Activated T-helper 1 cell treated with anti-CD3 and anti-CD28 coated beads, Interleukin-2, amount 50 U/mL, for 16 hours (primary cell): ENCODE data around the gene S100A11.
A peak's percentile ranks its signal among the peaks of the same experiment; 100 is the strongest.
"Not testable (repeated sequence)": the region's sequence is repeated elsewhere in the genome, so short reads cannot be mapped to it uniquely, and the experiment has no call there.

Experiments used
- DNase-seq, 2 donors: peaks; one replicate each; pipeline ENCODE4 v3.0.0-alpha.2; 2020; ENCODE audit warnings: low read depth in 1 of 2, low spot score in 1 of 2

Gene S100A11

GRCh38 chr1:152036267-152037216, at the start of gene S100A11:
Gene S100A11, minus strand, starts transcription at chr1:152037004. Its CDS starts 89 bp downstream, at chr1:152036915.
- DNase-seq: peak; percentile 44 to 57

- DNase-seq: no peak
Observed at GRCh38 chr1:152084853-152085252, 48.0 kb upstream of the S100A11 start.

- not testable (repeated sequence) for DNase-seq
Observed at GRCh38 chr1:152081026-152081425, 44.2 kb upstream of the S100A11 start.

- not testable (repeated sequence) for DNase-seq
Observed at GRCh38 chr1:152080494-152080893, 43.7 kb upstream of the S100A11 start.

GRCh38 chr1:152078831-152079441, 42.1 kb upstream of the S100A11 start:
- DNase-seq: no peak

GRCh38 chr1:152072311-152072710, 35.5 kb upstream of the S100A11 start:
- no peak for DNase-seq

- DNase-seq: no peak
Observed at GRCh38 chr1:152071123-152071522, 34.3 kb upstream of the S100A11 start.

GRCh38 chr1:152067929-152068328, 31.1 kb upstream of the S100A11 start:
- no peak for DNase-seq

- no peak for DNase-seq
Observed at GRCh38 chr1:152067150-152067549, 30.3 kb upstream of the S100A11 start.

GRCh38 chr1:152061952-152062351, 25.1 kb upstream of the S100A11 start:
- no peak for DNase-seq

- no peak for DNase-seq
Observed at GRCh38 chr1:152053375-152053774, 16.6 kb upstream of the S100A11 start.

GRCh38 chr1:152052606-152053005, 15.8 kb upstream of the S100A11 start:
- peak; percentile 66 to 82 for DNase-seq

GRCh38 chr1:152050886-152051675, 14.3 kb upstream of the S100A11 start:
- no peak for DNase-seq

- no peak for DNase-seq
Observed at GRCh38 chr1:152049291-152050083, 12.7 kb upstream of the S100A11 start.

- peak in 1 of 2 donors; percentile 40 for DNase-seq
Observed at GRCh38 chr1:152048416-152049009, 11.7 kb upstream of the S100A11 start.

GRCh38 chr1:152047730-152048415, 11.1 kb upstream of the S100A11 start:
- peak; percentile 70 to 72 for DNase-seq

GRCh38 chr1:152047413-152047729, 10.6 kb upstream of the S100A11 start:
- no peak for DNase-seq

- no peak for DNase-seq
Observed at GRCh38 chr1:152044386-152044785, 7.6 kb upstream of the S100A11 start.

GRCh38 chr1:152043870-152044269, 7.1 kb upstream of the S100A11 start:
- DNase-seq: no peak

GRCh38 chr1:152042030-152042429, 5.2 kb upstream of the S100A11 start:
- no peak for DNase-seq
